ENCODE data around the gene TMC2. TPM values are rescaled to one million over a fixed set of nuclear protein-coding genes. Genes with fewer than 3 reads are reported as not detected.
"Not testable (repeated sequence)": the region's sequence is repeated elsewhere in the genome, so short reads cannot be mapped to it uniquely, and the experiment has no call there.

Gene TMC2
- polyA plus RNA-seq, 1 of the 3 experiments (the other 2 are of a cell fraction): not detected

DNA sequence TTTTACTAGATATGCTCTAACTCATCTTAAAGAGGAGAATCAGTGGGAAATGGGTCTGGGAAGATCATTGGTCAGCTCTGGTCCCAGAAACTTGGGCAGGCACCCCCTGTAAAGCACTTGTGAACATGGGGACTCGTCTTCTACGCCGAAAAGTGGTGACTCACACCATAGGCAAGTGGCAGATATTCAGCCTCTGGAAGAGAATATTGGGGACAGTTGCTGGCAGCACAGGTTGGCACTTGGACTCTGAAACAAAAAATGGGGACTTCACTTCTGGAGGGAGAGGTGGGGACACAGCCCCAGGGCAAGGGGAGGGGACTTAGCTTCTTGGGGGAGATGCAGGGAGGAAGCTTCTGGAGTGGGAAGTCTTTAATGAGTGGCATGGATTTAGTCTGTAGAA is 15.8 kb upstream of the TMC2 start (continued):
- TF ChIP-seq RXRA (IDR thresholded peaks at IDR 0.05; ENCODE audit: borderline replicate concordance, low read depth) (no peak), ELF1 (IDR thresholded peaks at IDR 0.05) (no peak), SIN3A (IDR thresholded peaks at IDR 0.05; ENCODE audit: borderline replicate concordance, low read depth, low read length) (no peak)

DNA sequence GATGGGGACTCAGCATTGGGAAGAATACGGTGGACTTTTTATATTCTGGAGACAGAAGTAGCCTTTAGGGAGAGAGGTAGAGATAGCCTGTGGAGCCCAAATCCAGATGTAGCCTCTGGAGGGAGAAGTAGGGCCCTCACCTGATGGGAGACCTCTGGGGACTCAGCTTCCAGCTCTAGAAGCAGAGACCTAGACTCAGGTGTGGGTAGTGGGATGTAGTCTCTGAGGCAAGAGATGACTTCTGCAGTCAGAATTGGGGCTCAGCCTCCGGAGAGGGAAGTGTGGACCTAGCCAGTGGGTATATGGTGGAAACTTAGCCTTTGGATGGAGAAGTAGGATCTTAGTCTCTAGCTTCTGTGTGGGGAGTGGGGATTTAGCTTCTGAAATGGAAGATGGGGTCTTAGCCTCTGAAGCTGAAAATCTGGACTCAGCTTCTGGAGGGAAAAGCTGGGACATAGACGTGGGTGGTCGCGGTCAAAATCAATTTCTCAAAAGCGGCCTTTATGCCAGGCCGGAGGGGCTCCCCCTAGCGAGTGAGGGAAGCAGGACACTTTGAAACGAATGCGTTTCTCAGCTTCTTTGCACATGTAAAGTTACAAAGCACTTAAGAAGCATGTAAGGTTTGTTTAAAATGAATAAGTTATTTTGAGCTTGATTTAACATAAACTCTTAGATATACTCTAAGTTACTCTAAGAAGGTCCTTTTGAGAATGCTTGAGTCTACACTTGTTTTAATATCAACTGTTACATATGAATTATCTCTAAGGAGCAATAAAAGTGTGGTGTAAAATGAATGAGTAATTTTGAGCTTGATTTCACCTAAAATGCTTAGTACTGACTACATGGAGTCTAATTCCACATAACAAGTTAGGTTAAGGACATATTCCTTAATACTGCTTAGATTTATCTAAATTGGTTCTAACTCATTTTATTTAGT is 14.7 kb upstream of the TMC2 start:
- ChIA-PET POLR2A (interaction anchor here (1.8 kb wide), 1 partner anchor 131 kb away, joined by 12 read pairs; the partner anchor contains the start of gene NOP56), CTCF (interaction anchor here (0.6 to 7.0 kb wide), 52 partner anchors 8 to 814 kb away, joined by 3 to 133 read pairs (median 4); partner anchors contain the start of genes IDH3B, NOP56, TMC2 and ZNF343)
- no peaks in the 10 kb centered on the region for H3K9me2 ChIP-seq
- no peak overlapping the region for H2AFZ ChIP-seq (ENCODE audit: low read depth)
- H3K4me1 ChIP-seq (ENCODE audit: control insufficient read depth in 1 of 2, insufficient read depth in 2 of 2, low read depth in 1 of 2, low read length in 1 of 2): peaks cover 5% of the 10 kb centered on the region in 2 experiments; a peak in 1 of 4 replicates
- peak; percentile 49 for DNase-seq
- H3K36me3 ChIP-seq (replicated peaks in 1 of 2; ENCODE audit: control insufficient read depth in 1 of 2, insufficient read depth in 2 of 2, low read length in 1 of 2): no peaks in the 10 kb centered on the region
- WGBS (ENCODE audit: low lambda C conversion rate): 41% methylated on average over 10 of the region's 10 CpGs
- no peaks in the 10 kb centered on the region for H3K27me3 ChIP-seq (ENCODE audit: insufficient read depth)
- H3K4me2 ChIP-seq: no peak overlapping the region
- H3K9ac ChIP-seq: no peak overlapping the region
- peak; percentile 80 for TF ChIP-seq CTCF (IDR thresholded peaks at IDR 0.05)
- no peak for TF ChIP-seq NRF1 (IDR thresholded peaks at IDR 0.05; ENCODE audit: low read depth, low read length)
- peak; percentile 49 for TF ChIP-seq RAD21 (IDR thresholded peaks at IDR 0.05; ENCODE audit: low read length)
- TF ChIP-seq, protein P1, sequence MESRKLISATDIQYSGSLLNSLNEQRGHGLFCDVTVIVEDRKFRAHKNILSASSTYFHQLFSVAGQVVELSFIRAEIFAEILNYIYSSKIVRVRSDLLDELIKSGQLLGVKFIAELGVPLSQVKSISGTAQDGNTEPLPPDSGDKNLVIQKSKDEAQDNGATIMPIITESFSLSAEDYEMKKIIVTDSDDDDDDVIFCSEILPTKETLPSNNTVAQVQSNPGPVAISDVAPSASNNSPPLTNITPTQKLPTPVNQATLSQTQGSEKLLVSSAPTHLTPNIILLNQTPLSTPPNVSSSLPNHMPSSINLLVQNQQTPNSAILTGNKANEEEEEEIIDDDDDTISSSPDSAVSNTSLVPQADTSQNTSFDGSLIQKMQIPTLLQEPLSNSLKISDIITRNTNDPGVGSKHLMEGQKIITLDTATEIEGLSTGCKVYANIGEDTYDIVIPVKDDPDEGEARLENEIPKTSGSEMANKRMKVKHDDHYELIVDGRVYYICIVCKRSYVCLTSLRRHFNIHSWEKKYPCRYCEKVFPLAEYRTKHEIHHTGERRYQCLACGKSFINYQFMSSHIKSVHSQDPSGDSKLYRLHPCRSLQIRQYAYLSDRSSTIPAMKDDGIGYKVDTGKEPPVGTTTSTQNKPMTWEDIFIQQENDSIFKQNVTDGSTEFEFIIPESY (IDR thresholded peaks at IDR 0.05; ENCODE audit: borderline replicate concordance, low read depth): no peak
- TF ChIP-seq JUND (IDR thresholded peaks at IDR 0.05): no peak
- no peak for TF ChIP-seq FOXJ3 (CRISPR knock-in tag; IDR thresholded peaks at IDR 0.05)
- TF ChIP-seq SMC3 (IDR thresholded peaks at IDR 0.05; ENCODE audit: low read depth, low read length): 0 out of 2 replicates have a peak, but pooled peaks have one; percentile 4
- no peak for TF ChIP-seq POLR2AphosphoS5 (IDR thresholded peaks at IDR 0.05; ENCODE audit: low read depth, low read length)
- no peak for TF ChIP-seq SIN3A (IDR thresholded peaks at IDR 0.05; ENCODE audit: borderline replicate concordance, low read depth, low read length)
- TF ChIP-seq MXI1 (IDR thresholded peaks at IDR 0.05; ENCODE audit: low read depth, low read length): no peak
- TF ChIP-seq RFX5 (IDR thresholded peaks at IDR 0.05; ENCODE audit: low read length): no peak
- TF ChIP-seq PBX3 (IDR thresholded peaks at IDR 0.05): no peak
- TF ChIP-seq NFIC (IDR thresholded peaks at IDR 0.05; ENCODE audit: borderline replicate concordance): no peak
- no peak for TF ChIP-seq EP300 (IDR thresholded peaks at IDR 0.05; ENCODE audit: borderline replicate concordance in 1 of 2, low read depth in 1 of 2, low read length in 1 of 2)
- H4K20me1 ChIP-seq (ENCODE audit: insufficient read depth): no peaks in the 10 kb centered on the region
- no peaks in the 10 kb centered on the region for H3F3A ChIP-seq (replicated peaks; ENCODE audit: insufficient read depth)
- H3K79me2 ChIP-seq (ENCODE audit: insufficient read depth): no peaks in the 10 kb centered on the region
- H3K4me3 ChIP-seq (ENCODE audit: low read depth in 2 of 2, low read length in 1 of 2): no peak overlapping the region; a peak in 1 of 4 replicates
- H3K9me3 ChIP-seq: no peaks in the 10 kb centered on the region
- no peak overlapping the region for H3K27ac ChIP-seq (ENCODE audit: low read depth in 2 of 2, low read length in 1 of 2)

DNA sequence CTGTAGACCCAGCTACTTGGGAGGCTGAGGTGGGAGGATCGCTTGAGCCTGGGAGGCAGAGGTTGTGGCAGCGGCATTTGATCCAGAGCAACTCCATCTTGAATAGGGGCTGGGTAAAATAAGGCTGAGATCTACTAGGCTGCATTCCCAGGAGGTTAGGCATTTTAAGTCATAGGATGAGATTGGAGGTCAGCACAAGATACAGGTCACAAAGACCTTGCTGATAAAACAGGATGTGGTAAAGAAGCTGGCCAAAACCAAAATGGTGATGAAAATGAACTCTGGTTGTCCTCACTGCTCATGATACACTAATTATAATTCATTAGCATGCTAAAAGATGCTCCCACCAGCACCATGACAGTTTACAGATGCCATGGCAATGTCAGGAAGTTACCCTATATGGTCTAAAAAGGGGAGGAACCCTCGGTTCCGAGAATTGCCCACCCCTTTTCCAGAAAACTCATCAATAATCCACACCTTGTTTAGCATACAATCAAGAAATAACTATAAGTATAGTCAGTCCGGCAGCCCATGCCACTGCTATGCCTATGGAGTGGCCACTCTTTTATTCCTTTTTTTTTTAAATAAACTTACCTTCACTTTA is 13.4 kb upstream of the TMC2 start:
- not testable (repeated sequence) for H3F3A ChIP-seq (replicated peaks; ENCODE audit: insufficient read depth); H3K4me3 ChIP-seq (ENCODE audit: low read depth in 2 of 2, low read length in 1 of 2); H3K9me3 ChIP-seq; DNase-seq; H3K9me2 ChIP-seq; H3K36me3 ChIP-seq (replicated peaks in 1 of 2; ENCODE audit: control insufficient read depth in 1 of 2, insufficient read depth in 2 of 2, low read length in 1 of 2); H3K9ac ChIP-seq; H3K27ac ChIP-seq (ENCODE audit: low read depth in 2 of 2, low read length in 1 of 2); H3K27me3 ChIP-seq (ENCODE audit: insufficient read depth); H3K4me2 ChIP-seq; H3K4me1 ChIP-seq (ENCODE audit: control insufficient read depth in 1 of 2, insufficient read depth in 2 of 2, low read depth in 1 of 2, low read length in 1 of 2); H3K79me2 ChIP-seq (ENCODE audit: insufficient read depth); H4K20me1 ChIP-seq (ENCODE audit: insufficient read depth); H2AFZ ChIP-seq (ENCODE audit: low read depth)
- WGBS (ENCODE audit: low lambda C conversion rate): 88% methylated on average over 5 of the region's 5 CpGs
- CTCF ChIA-PET: interaction anchor here (1.0 to 7.0 kb wide), 26 partner anchors 8 to 150 kb away, joined by 3 to 133 read pairs (median 6); partner anchors contain the start of genes NOP56, TMC2 and ZNF343
- POLR2A ChIA-PET: interaction anchor here (1.8 kb wide), 1 partner anchor 129 kb away, joined by 12 read pairs; the partner anchor contains the start of gene NOP56
